CD4-positive, alpha-beta T cell treated with Interleukin-4 for 4 hours (primary cell): ENCODE results near the gene PITX3.
"Not testable (repeated sequence)": the region's sequence is repeated elsewhere in the genome, so short reads cannot be mapped to it uniquely, and the experiment has no call there.

Experiments
- DNase-seq: peaks from one replicate; pipeline ENCODE4 v3.0.0-alpha.2; 2020

PITX3 gene

GRCh38 chr10:102225646-102226541 lies 15.4 kb downstream of the PITX3 start, which contains the start of gene ELOVL3:
Gene ELOVL3 (plus strand): TSS chr10:102226299. CDS start chr10:102226549, 250 bp downstream.
- peak; percentile 89 for DNase-seq

GRCh38 chr10:102222797-102223196 lies 18.5 kb downstream of the PITX3 start:
- DNase-seq = no peak

- no peak for DNase-seq
Observed at GRCh38 chr10:102220612-102221011, 20.7 kb downstream of the PITX3 start.

GRCh38 chr10:102219370-102219769 lies 21.9 kb downstream of the PITX3 start:
- DNase-seq = no peak

- not testable (repeated sequence) for DNase-seq
Observed at GRCh38 chr10:102213599-102213998, 27.7 kb downstream of the PITX3 start.

- DNase-seq = no peak
Observed at GRCh38 chr10:102211615-102212299, 29.6 kb downstream of the PITX3 start.

- no peak for DNase-seq
Observed at GRCh38 chr10:102208311-102209035, 32.8 kb downstream of the PITX3 start.

- DNase-seq = no peak
Observed at GRCh38 chr10:102202386-102202785, 38.9 kb downstream of the PITX3 start.

- no peak for DNase-seq
Observed at GRCh38 chr10:102200751-102201640, 40.3 kb downstream of the PITX3 start.

- no peak for DNase-seq
Observed at GRCh38 chr10:102198027-102198426, 43.3 kb downstream of the PITX3 start.

GRCh38 chr10:102196893-102197292 lies 44.4 kb downstream of the PITX3 start:
- no peak for DNase-seq

- no peak for DNase-seq
Observed at GRCh38 chr10:102195296-102195870, 45.9 kb downstream of the PITX3 start.

GRCh38 chr10:102191956-102192355 lies 49.4 kb downstream of the PITX3 start:
- no peak for DNase-seq

GRCh38 chr10:102188941-102189898 lies 52.1 kb downstream of the PITX3 start:
- DNase-seq = peak; percentile 15

- DNase-seq = no peak
Observed at GRCh38 chr10:102188298-102188940, 52.9 kb downstream of the PITX3 start.

- DNase-seq = no peak
Observed at GRCh38 chr10:102185811-102186527, 55.3 kb downstream of the PITX3 start.

- DNase-seq = no peak
Observed at GRCh38 chr10:102185272-102185671, 56.0 kb downstream of the PITX3 start.

GRCh38 chr10:102184606-102185005 lies 56.7 kb downstream of the PITX3 start:
- no peak for DNase-seq
